HG02852 (cell line): ENCODE data around the gene ATP8A1.
A peak's percentile ranks its signal among the peaks of the same experiment; 100 is the strongest.

ENCODE experiments used
- ATAC-seq: cut with Tn5 transposase; IDR thresholded peaks from one replicate; pipeline ENCODE4 v1.9.1; 2021; ENCODE audit warnings: mild to moderate bottlenecking, moderate library complexity; ENCODE audit not compliant: unreplicated experiment

Gene ATP8A1

GRCh38 chr4:42627885-42628646 is 28.8 kb downstream of the ATP8A1 start:
- ATAC-seq: peak; percentile 91

- ATAC-seq: no peak
Measured at GRCh38 chr4:42626629-42627146, 30.2 kb downstream of the ATP8A1 start.

DNA sequence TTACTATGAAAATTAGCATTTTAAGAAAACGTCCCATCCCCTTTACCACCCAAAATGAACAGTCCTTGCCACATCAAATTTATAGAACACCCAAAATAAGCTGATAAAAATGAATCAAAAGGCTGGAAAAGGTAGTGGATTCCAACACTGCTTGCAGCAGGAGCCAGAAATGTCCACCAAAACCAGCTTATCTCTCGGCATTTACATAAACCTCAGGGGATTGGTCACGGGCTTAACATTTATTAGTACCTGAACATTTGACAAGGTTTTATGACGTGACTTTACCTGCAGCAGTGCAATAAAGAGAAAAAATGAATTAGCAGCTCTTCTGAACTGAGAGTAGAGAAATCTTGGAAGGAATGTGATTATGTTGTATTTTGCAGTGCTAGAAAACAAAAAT is 31.6 kb downstream of the ATP8A1 start:
- ATAC-seq: no peak

- ATAC-seq: no peak
Measured at GRCh38 chr4:42624551-42624950, 32.4 kb downstream of the ATP8A1 start.

DNA sequence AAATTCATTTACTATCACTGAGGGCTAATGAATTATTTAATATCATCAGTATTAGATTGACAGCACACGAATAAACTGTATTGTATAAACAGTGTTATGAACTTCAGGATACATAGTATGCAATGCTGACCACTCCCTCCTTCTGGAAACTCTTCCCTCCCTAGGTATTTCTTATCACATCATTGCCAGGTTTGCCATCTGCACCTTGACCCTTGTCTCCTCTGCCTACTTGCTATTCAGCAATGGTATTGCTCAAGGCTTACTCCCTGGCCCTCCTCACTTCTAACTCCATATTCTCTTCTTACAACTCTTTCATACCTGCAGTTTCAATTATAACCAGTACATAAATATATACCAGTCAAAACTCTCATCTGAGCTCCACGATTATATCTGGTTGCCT is 38.9 kb downstream of the ATP8A1 start:
- no peak for ATAC-seq

GRCh38 chr4:42617030-42617429 is 39.9 kb downstream of the ATP8A1 start:
- ATAC-seq: no peak

DNA sequence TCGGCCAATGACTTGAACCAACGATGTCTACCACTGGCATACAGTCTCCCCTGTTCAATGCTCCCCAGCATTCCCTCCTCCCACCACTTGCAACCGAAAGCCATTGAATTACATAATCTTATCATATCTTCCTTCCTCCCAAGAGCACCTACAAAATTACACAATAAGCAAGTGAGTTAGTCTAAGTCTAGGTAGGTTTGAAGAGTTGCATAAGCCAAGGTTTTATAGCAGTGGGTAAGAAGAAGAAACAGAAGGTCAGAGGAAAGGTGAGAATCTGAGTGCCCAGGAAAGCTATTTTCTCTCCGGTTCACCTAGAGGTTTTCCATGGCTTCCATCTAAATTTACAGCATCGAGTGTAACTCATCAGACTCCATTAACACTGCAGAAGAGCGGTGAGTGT is 40.3 kb downstream of the ATP8A1 start:
- ATAC-seq: no peak

GRCh38 chr4:42615131-42615763 is 41.7 kb downstream of the ATP8A1 start:
- no peak for ATAC-seq

DNA sequence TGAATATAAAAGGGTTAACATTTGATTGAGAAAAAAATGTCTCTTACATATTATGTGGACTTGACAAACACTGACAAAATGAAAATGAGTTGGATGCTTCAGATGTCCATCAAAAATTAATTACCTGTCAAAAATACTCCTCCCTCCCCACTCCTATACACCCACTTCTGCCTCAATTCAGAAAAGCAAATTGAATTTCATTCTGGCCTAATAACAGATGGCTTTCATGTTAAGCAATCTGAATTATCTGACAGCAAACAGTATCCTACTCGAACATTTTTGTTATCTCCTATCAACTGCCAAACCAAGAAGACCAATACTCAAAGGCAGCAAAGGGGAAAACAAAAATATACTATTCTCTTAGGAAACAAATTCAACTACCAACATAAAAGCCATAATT is 44.0 kb downstream of the ATP8A1 start:
- no peak for ATAC-seq

GRCh38 chr4:42610941-42611340 is 46.0 kb downstream of the ATP8A1 start:
- ATAC-seq: no peak

GRCh38 chr4:42609051-42609450 is 47.9 kb downstream of the ATP8A1 start:
- no peak for ATAC-seq

GRCh38 chr4:42608551-42608950 is 48.4 kb downstream of the ATP8A1 start:
- no peak for ATAC-seq

DNA sequence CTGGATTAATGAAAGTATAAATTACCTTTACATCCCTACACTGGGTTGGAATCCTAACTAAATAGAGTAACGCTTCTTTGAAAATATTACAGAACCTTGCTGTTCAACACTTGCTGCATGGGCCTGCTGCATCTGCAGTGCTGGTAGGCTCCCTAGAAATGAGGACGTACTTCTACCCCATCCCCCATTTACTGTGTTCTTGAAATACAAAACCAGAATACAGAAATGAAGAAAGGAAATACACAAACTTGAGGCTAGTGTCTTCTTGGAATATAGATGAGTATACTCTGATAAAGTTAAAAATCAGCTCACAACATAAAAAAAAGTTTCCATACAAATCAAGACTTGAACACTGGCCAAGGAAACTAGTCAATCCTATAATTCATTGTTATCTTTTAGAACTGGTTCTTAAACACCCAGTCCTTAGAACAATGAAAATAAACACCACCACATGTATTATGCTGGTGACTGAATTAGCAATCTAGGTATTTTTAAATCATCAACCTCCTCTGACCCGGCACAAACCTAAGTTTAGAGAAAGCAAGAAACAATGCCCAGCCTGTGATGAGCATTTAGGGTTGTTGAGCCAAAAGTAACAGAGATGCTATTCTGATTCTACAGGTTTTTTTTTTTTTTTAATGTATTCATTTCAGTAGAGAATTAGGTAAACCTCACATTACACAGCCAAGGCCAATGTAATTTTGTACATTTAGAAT is 49.7 kb downstream of the ATP8A1 start:
- ATAC-seq: no peak

- no peak for ATAC-seq
Measured at GRCh38 chr4:42605264-42605663, 51.6 kb downstream of the ATP8A1 start.

DNA sequence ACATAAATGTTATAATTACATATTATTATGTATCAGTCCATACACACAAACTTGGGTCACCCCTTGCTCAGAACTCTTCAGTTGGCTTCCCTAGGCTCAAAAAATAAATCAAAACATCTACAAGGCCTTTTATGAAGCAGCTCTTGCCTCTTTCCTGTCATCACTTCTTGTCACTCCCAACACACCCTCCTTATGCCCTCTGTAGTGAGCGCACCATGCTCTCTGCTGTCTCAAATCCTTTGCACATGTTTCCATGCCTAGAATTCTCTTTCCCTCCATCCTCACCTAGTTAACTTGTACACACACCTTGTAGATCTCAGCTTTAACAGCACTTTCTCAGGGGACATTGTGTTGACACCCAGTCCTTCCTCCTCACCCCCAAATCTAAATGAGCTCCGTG is 53.0 kb downstream of the ATP8A1 start:
- ATAC-seq: no peak

DNA sequence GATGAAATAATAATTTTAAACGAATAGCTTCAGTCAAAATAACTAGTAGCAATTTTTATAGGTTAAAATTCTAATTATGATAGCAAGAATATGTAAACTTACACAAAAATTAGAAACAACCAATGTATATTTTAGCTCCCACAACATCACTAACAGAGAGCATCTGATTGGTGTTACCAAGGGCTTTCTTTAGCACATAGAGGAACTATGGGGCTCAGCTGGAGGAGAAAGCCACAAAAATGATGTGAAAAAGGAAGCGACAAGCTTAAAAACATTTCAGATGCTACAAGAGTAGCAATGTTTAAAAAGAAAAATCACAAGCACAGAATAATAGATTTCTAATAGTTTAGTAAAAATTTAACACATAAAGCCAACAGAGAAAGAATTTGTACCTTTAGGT is 56.3 kb downstream of the ATP8A1 start:
- ATAC-seq: no peak

- ATAC-seq: peak; percentile 90
Measured at GRCh38 chr4:42596918-42597317, 60.0 kb downstream of the ATP8A1 start.

DNA sequence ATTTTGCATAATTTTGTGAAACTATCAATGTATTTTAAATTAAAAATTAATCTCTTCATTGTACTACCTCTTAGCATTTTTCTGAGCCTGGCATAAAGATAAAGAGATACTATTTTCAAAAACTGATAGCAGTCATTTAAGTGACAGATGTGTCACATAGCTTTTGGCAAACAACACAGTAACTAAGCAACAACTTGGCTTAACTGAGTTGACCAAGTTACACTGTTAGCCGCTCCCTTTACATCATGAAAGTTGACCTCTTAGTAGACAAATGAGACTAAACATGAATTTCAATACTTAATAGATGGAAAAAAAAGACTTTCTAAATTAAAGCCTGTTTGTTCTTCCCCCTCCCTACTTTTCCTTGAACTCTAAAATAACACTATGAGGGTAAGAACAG is 62.0 kb downstream of the ATP8A1 start:
- ATAC-seq: no peak

GRCh38 chr4:42588909-42589308 is 68.0 kb downstream of the ATP8A1 start:
- no peak for ATAC-seq

GRCh38 chr4:42586775-42587174 is 70.1 kb downstream of the ATP8A1 start:
- ATAC-seq: no peak

GRCh38 chr4:42579903-42580302 is 77.0 kb downstream of the ATP8A1 start:
- no peak for ATAC-seq

DNA sequence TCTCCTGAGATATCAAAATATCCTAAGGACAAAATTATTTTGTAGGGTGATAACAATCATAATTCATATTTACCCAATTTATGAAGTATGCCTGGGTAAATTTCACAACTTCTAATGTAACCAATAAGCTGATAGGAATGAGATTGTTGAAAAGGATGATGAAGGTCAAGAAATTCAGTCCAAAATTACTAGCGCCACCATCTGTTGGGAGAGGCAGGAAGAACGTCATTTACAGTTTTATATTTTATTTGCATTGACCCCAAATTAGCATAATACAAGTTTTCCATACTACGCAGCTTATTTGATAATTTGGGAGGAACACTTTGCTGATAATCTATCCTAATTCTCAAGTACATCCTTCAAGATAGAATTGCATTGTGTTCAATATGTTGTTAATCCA is 78.7 kb downstream of the ATP8A1 start:
- no peak for ATAC-seq
